Caco-2 (cell line): ENCODE data around the gene CKAP4. TPM values are rescaled to one million over a fixed set of nuclear protein-coding genes. Genes with fewer than 3 reads are reported as not detected.

Source experiments
- BruUV-seq: library from RNA; stranded (reverse); fragments of 400-500 nt; replicated peaks from 2 replicates; lab custom pipeline; 2021; lab: Mats Ljungman, UMichigan
- CTCF ChIA-PET: fragments of 300-600 bp; sonication (Branson Sonifier 250); formaldehyde crosslinking; loops from one replicate; lab custom pipeline; 2022; ENCODE audit warnings: antibody characterized with exemption; lab: Charles Lee
- POLR2A ChIA-PET: fragments of 300-600 bp; sonication (Branson Sonifier 250); formaldehyde crosslinking; loops from one replicate; lab custom pipeline; 2022; ENCODE audit warnings: antibody characterized with exemption; lab: Charles Lee
- DNase-seq, 2 experiments: peaks; one replicate each; pipeline versions ENCODE4 v3.0.0 to v3.0.0-alpha.2; 2020 to 2022
- H3K27me3 ChIP-seq: replicated peaks from 2 replicates; pipeline ENCODE4 v1.6.0; 2011; ENCODE audit warnings: low read length; ENCODE audit not compliant: control insufficient read depth, insufficient read depth
- H3K36me3 ChIP-seq: 2 replicates; pipeline ENCODE4 v1.5.1; 2011; ENCODE audit warnings: low read length; ENCODE audit not compliant: control insufficient read depth, insufficient read depth
- H3K4me1 ChIP-seq: fragments of 250-450 bp; sonication (Bioruptor Pico); 2 replicates; pipeline ENCODE4 v1.5.1; 2020; ENCODE audit warnings: mild to moderate bottlenecking
- H3K4me3 ChIP-seq: 2 replicates; pipeline ENCODE4 v1.5.1; 2011; ENCODE audit warnings: low read depth, mild to moderate bottlenecking, control low read depth, low read length
- H3K9me3 ChIP-seq: fragments of 250-450 bp; sonication (Bioruptor Pico); 2 replicates; pipeline ENCODE4 v1.5.1; 2020; ENCODE audit warnings: mild to moderate bottlenecking, moderate library complexity
- H3K27ac Mint-ChIP-seq: one replicate; pipeline ENCODE4 v1.8.0; 2022; ENCODE audit warnings: mixed read lengths; ENCODE audit not compliant: unreplicated experiment
- H3K27me3 Mint-ChIP-seq: one replicate; pipeline ENCODE4 v1.8.0; 2022; ENCODE audit warnings: mixed read lengths; ENCODE audit not compliant: insufficient read depth, unreplicated experiment
- H3K36me3 Mint-ChIP-seq: one replicate; pipeline ENCODE4 v1.8.0; 2022; ENCODE audit warnings: mild to moderate bottlenecking, mixed read lengths; ENCODE audit not compliant: insufficient read depth, unreplicated experiment
- H3K4me1 Mint-ChIP-seq: one replicate; pipeline ENCODE4 v1.8.0; 2022; ENCODE audit warnings: low read depth, mixed read lengths; ENCODE audit not compliant: unreplicated experiment
- H3K4me3 Mint-ChIP-seq: one replicate; pipeline ENCODE4 v1.8.0; 2022; ENCODE audit warnings: mild to moderate bottlenecking, moderate library complexity, mixed read lengths; ENCODE audit not compliant: unreplicated experiment
- H3K9me3 Mint-ChIP-seq: one replicate; pipeline ENCODE4 v1.8.0; 2022; ENCODE audit warnings: mixed read lengths; ENCODE audit not compliant: unreplicated experiment
- intact Hi-C: fragments of 100-400 bp; cut with micrococcal nuclease; formaldehyde crosslinking; loops from one replicate; pipeline ENCODE4 v1.10.0; 2022; ENCODE audit not compliant: unreplicated experiment
- total RNA-seq: library from RNA; stranded (reverse); gene quantifications from 2 replicates; pipeline ENCODE4 v1.2.3, GENCODE V29; 2022
- TF ChIP-seq, protein P1 (sequence below), 2 experiments: fragments of 200-600 bp in 1 of 2; IDR thresholded peaks; 1 replicate in 1 of 2; 2 replicates in 1 of 2; pipeline versions ENCODE4 v1.5.1 to v1.8.0; 2011 to 2022; ENCODE audit warnings: antibody characterized with exemption in 1 of 2, control low read depth in 1 of 2, inconsistent platforms in 1 of 2, low read depth in 1 of 2, low read length in 1 of 2, mild to moderate bottlenecking in 1 of 2, moderate library complexity in 1 of 2; ENCODE audit not compliant: insufficient read depth in 1 of 2, severe bottlenecking in 1 of 2, unreplicated experiment in 1 of 2

The CKAP4 gene
- total RNA-seq, 1 experiment from 2014 or later, result 63.1 TPM

DNA sequence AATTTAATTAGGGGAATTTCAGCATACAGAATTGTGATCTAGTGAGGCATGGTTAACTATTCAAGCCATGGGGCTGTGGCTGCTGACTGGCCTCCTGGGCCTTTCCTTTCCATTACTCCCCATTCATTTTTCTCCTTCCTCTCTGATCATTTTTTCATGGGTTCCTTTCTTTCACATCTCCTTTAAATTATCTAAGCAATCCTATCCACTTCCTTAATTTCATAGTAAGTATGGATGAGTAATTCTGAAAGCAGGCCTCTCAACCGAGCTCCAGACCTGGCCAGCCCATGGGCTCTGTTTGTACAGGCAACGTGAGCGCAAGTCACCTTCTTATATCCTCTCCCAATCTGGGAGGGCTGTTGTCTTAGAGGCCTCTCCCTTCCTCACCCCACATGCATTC is 13.4 kb downstream of the CKAP4 start:
- no peaks in the 10 kb centered on the region for H3K9me3 Mint-ChIP-seq
- peaks cover 16% of the 10 kb centered on the region for H3K36me3 Mint-ChIP-seq
- POLR2A ChIA-PET, result no interaction called here
- no peak for DNase-seq
- no peaks in the 10 kb centered on the region for H3K27me3 Mint-ChIP-seq
- intact Hi-C loops, result no loop called here
- TF ChIP-seq, protein P1, sequence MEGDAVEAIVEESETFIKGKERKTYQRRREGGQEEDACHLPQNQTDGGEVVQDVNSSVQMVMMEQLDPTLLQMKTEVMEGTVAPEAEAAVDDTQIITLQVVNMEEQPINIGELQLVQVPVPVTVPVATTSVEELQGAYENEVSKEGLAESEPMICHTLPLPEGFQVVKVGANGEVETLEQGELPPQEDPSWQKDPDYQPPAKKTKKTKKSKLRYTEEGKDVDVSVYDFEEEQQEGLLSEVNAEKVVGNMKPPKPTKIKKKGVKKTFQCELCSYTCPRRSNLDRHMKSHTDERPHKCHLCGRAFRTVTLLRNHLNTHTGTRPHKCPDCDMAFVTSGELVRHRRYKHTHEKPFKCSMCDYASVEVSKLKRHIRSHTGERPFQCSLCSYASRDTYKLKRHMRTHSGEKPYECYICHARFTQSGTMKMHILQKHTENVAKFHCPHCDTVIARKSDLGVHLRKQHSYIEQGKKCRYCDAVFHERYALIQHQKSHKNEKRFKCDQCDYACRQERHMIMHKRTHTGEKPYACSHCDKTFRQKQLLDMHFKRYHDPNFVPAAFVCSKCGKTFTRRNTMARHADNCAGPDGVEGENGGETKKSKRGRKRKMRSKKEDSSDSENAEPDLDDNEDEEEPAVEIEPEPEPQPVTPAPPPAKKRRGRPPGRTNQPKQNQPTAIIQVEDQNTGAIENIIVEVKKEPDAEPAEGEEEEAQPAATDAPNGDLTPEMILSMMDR (IDR thresholded peaks at IDR 0.05; ENCODE audit: insufficient read depth in 1 of 2, low read depth in 1 of 2, low read length in 1 of 2, severe bottlenecking in 1 of 2, unreplicated experiment in 1 of 2), result no peak
- Histone ChIP-seq H3K9me3 (no peaks in the 10 kb centered on the region), H3K36me3 (peaks cover 2% of the 10 kb centered on the region; the same call in 1 of the 2 replicates), H3K4me3 (no peak overlapping the region), H3K27me3 (no peaks in the 10 kb centered on the region), H3K4me1 (no peaks in the 10 kb centered on the region)
- CTCF ChIA-PET, result no interaction called here
- BruUV-seq, result no TSS peak
- H3K4me1 Mint-ChIP-seq, result peaks cover 7% of the 10 kb centered on the region
- no peak overlapping the region for H3K4me3 Mint-ChIP-seq
- no peak overlapping the region for H3K27ac Mint-ChIP-seq

- Mint-ChIP-seq H3K36me3 (peaks cover 2% of the 10 kb centered on the region), H3K9me3 (no peaks in the 10 kb centered on the region), H3K27me3 (no peaks in the 10 kb centered on the region), H3K4me3 (no peak overlapping the region), H3K4me1 (peaks cover 2% of the 10 kb centered on the region), H3K27ac (no peak overlapping the region)
- Histone ChIP-seq H3K36me3 (no peaks in the 10 kb centered on the region; the same call in 1 of the 2 replicates), H3K27me3 (no peaks in the 10 kb centered on the region), H3K9me3 (no peaks in the 10 kb centered on the region), H3K4me1 (no peaks in the 10 kb centered on the region), H3K4me3 (no peak overlapping the region)
- BruUV-seq, result no TSS peak
- intact Hi-C loops, result no loop called here
- no peak for DNase-seq
- POLR2A ChIA-PET, result no interaction called here
- CTCF ChIA-PET, result interaction anchor here (1.6 to 2.1 kb wide), 2 partner anchors 49 to 112 kb away, joined by 5 to 6 read pairs; no protein-coding TSS in a partner anchor
- TF ChIP-seq, protein P1 (IDR thresholded peaks at IDR 0.05; ENCODE audit: insufficient read depth in 1 of 2, low read depth in 1 of 2, low read length in 1 of 2, severe bottlenecking in 1 of 2, unreplicated experiment in 1 of 2), result no peak
Measured at GRCh38 chr12:106233011-106233410, 14.8 kb downstream of the CKAP4 start.

DNA sequence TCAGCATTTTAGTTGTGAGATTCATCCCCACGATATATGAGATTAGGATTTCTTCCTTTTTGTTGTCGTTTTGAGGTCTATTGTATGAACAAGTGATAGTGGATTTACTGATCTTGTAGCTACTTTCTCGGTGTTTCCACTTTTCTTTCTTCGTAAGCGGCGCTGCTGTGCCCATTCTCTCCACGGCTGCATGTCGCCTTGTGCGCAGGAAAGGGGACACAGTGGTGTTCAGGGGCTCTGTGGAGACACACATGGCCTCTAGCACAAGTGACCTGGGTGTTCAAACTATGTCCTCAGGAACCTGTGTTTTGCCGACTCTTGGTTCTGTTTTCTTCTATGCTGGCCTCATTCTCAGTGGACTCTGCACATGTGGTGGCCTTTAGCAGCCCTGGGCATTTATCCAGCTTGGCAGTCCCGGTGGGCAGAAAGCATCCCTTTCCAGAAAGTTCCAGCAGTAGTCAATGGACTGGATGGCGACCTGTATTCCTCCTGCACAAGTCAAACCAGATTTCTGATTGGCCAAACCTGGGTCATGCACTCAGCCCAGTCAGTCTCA is 18.7 kb downstream of the CKAP4 start:
- Mint-ChIP-seq H3K9me3 (no peaks in the 10 kb centered on the region), H3K36me3 (no peaks in the 10 kb centered on the region), H3K27ac (no peak overlapping the region), H3K4me1 (peaks cover 8% of the 10 kb centered on the region), H3K4me3 (no peak overlapping the region), H3K27me3 (no peaks in the 10 kb centered on the region)
- ChIA-PET CTCF (no interaction called here), POLR2A (no interaction called here)
- BruUV-seq, result no TSS peak
- DNase-seq, result no peak
- H3K4me1 ChIP-seq, result peaks cover 9% of the 10 kb centered on the region; the same call in 1 of the 2 replicates
- H3K27me3 ChIP-seq, result no peaks in the 10 kb centered on the region
- H3K4me3 ChIP-seq, result no peak overlapping the region
- H3K36me3 ChIP-seq, result no peaks in the 10 kb centered on the region
- intact Hi-C loops, result loop anchor here (10.0 kb wide), 1 partner anchor 696 kb away; no protein-coding TSS in a partner anchor
- H3K9me3 ChIP-seq, result no peaks in the 10 kb centered on the region
- TF ChIP-seq, protein P1 (IDR thresholded peaks at IDR 0.05; ENCODE audit: insufficient read depth in 1 of 2, low read depth in 1 of 2, low read length in 1 of 2, severe bottlenecking in 1 of 2, unreplicated experiment in 1 of 2), result no peak
